ENCODE measurements around the gene KAZN.

Gene KAZN

DNA sequence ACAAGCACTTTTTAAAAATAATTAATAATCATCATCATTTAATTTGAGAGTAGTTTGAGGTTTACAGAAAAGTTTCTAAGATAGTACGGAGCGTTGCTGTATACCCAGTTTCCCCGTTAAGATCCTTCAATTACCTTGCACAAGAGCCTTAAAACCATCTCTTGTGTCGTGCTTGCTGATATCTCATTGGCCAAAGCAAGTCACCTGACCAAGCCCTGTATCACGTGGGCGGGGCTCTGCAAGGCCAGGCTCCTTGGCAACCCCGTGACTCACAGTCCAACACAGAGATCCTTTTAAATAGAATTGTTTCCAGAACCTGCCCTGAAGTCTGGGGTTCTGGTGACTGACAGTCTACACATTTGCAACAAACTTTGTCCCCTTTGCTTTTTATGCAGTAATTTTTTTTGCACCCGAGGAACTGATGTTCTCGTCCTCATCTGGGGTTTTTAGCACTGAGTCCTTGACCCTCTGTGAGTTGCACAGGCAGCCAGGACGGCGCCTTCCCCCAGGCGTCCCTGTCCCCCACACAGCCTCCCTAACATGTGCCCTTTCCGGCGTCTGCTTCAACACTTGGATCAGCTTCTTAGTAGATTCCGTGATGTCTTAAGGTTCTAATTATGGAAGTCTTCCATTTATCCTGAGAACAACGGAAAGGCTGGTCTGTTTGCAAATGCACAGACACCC lies 371.8 kb downstream of the KAZN start:
- no peak overlapping the region for H3K4me3 ChIP-seq (ENCODE audit: low read depth in 1 of 2, low read length in 1 of 2)
- no peak for TF ChIP-seq CTCF (IDR thresholded peaks at IDR 0.05)
- H3K27me3 ChIP-seq = no peaks in the 10 kb centered on the region
- H3K4me1 ChIP-seq (ENCODE audit: control insufficient read depth in 1 of 2, insufficient read depth in 1 of 2, low read depth in 1 of 2, low read length in 1 of 2) = no peaks in the 10 kb centered on the region
- no peaks in the 10 kb centered on the region for H3K9me3 ChIP-seq
- no peaks in the 10 kb centered on the region for H3K36me3 ChIP-seq
- H3K27ac ChIP-seq = no peak overlapping the region

- TF ChIP-seq CTCF (IDR thresholded peaks at IDR 0.05) = no peak
Measured at GRCh38 chr1:14970799-14971141, 372.3 kb downstream of the KAZN start.

DNA sequence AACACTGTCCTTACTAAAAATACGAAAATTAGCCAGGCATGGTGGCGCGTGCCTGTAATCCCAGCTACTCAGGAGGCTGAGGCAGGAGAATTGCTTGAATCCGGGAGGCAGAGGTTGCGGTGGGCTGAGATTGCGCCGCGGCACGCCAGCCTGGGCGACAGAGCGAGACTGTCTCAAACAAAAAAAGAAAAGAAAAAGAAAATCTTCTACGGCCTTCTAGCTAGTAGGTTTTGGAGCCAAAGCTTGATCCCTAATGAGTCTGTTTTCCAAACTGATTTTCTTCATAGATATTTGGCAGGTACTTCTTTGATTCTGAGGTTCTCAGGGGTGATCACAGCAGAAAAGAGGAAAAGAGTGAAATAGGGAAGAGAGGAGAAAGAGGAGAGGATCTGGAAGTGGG lies 372.7 kb downstream of the KAZN start:
- H3K9me3 ChIP-seq = no peaks in the 10 kb centered on the region
- H3K4me1 ChIP-seq (ENCODE audit: control insufficient read depth in 1 of 2, insufficient read depth in 1 of 2, low read depth in 1 of 2, low read length in 1 of 2) = no peaks in the 10 kb centered on the region
- no peak for TF ChIP-seq CTCF (IDR thresholded peaks at IDR 0.05)
- no peaks in the 10 kb centered on the region for H3K27me3 ChIP-seq
- no peaks in the 10 kb centered on the region for H3K36me3 ChIP-seq
- no peak overlapping the region for H3K27ac ChIP-seq
- no peak overlapping the region for H3K4me3 ChIP-seq (ENCODE audit: low read depth in 1 of 2, low read length in 1 of 2)

More at GRCh38 chr1:14970799-14971141, 372.3 kb downstream of the KAZN start:
- Histone ChIP-seq H3K27ac (no peak overlapping the region), H3K36me3 (no peaks in the 10 kb centered on the region), H3K9me3 (no peaks in the 10 kb centered on the region), H3K4me1 (ENCODE audit: control insufficient read depth in 1 of 2, insufficient read depth in 1 of 2, low read depth in 1 of 2, low read length in 1 of 2) (no peaks in the 10 kb centered on the region), H3K27me3 (no peaks in the 10 kb centered on the region), H3K4me3 (ENCODE audit: low read depth in 1 of 2, low read length in 1 of 2) (no peak overlapping the region)

DNA sequence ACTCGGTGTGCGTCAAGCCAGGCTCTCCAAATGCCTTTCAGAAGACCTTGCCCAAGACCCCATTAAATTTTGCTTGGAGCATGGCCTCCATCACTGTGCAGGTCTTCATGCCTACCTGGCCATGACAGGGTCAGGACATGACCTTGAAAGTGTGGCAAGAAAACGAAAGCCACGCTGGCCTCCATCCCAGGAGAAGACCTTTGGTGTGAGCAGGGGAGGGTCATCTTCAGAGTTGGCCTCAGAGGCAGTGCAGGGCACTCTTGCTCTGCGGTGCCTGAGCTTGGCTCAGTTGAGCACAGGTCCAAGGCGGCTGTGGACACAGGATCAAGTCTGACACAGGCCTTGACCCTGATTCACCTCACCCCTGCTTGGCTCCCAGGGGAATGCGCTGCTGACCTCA lies 373.6 kb downstream of the KAZN start:
- no peak for TF ChIP-seq CTCF (IDR thresholded peaks at IDR 0.05)
- no peaks in the 10 kb centered on the region for H3K27me3 ChIP-seq
- no peaks in the 10 kb centered on the region for H3K36me3 ChIP-seq
- no peaks in the 10 kb centered on the region for H3K9me3 ChIP-seq
- H3K4me3 ChIP-seq (ENCODE audit: low read depth in 1 of 2, low read length in 1 of 2) = no peak overlapping the region
- no peak overlapping the region for H3K27ac ChIP-seq
- no peaks in the 10 kb centered on the region for H3K4me1 ChIP-seq (ENCODE audit: control insufficient read depth in 1 of 2, insufficient read depth in 1 of 2, low read depth in 1 of 2, low read length in 1 of 2)

- H3K4me3 ChIP-seq (ENCODE audit: low read depth in 1 of 2, low read length in 1 of 2) = no peak overlapping the region
- no peak for TF ChIP-seq CTCF (IDR thresholded peaks at IDR 0.05)
- no peaks in the 10 kb centered on the region for H3K27me3 ChIP-seq
- H3K9me3 ChIP-seq = no peaks in the 10 kb centered on the region
- no peaks in the 10 kb centered on the region for H3K4me1 ChIP-seq (ENCODE audit: control insufficient read depth in 1 of 2, insufficient read depth in 1 of 2, low read depth in 1 of 2, low read length in 1 of 2)
- H3K36me3 ChIP-seq = no peaks in the 10 kb centered on the region
- no peak overlapping the region for H3K27ac ChIP-seq
Measured at GRCh38 chr1:14973773-14974172, 375.3 kb downstream of the KAZN start.

GRCh38 chr1:14974361-14974760 lies 375.9 kb downstream of the KAZN start:
- H3K4me3 ChIP-seq (ENCODE audit: low read depth in 1 of 2, low read length in 1 of 2) = no peak overlapping the region
- TF ChIP-seq CTCF (IDR thresholded peaks at IDR 0.05) = no peak
- H3K9me3 ChIP-seq = no peaks in the 10 kb centered on the region
- no peaks in the 10 kb centered on the region for H3K4me1 ChIP-seq (ENCODE audit: control insufficient read depth in 1 of 2, insufficient read depth in 1 of 2, low read depth in 1 of 2, low read length in 1 of 2)
- H3K27ac ChIP-seq = no peak overlapping the region
- no peaks in the 10 kb centered on the region for H3K36me3 ChIP-seq
- H3K27me3 ChIP-seq = no peaks in the 10 kb centered on the region
